Aorta (tissue), 5 donors: Measurements from ENCODE around the gene FRRS1L. TPM values are rescaled to one million over a fixed set of nuclear protein-coding genes. Genes with fewer than 3 reads are reported as not detected.
A peak's percentile ranks its signal among the peaks of the same experiment; 100 is the strongest.
"Not testable (repeated sequence)": the region's sequence is repeated elsewhere in the genome, so short reads cannot be mapped to it uniquely, and the experiment has no call there.

Experiments
- ATAC-seq: fragments of 200-7000 bp; cut with Tn5 transposase; one replicate; pipeline ENCODE4 v1.9.1; 2022; ENCODE audit warnings: moderate library complexity; ENCODE audit not compliant: low FRiP score
- DNase-seq, 2 donors: peaks; one replicate each; pipeline ENCODE4 v3.0.0-alpha.2; 2020
- H3K27ac ChIP-seq, 2 donors: one replicate each; pipeline ENCODE4 v1.5.1; 2013; ENCODE audit warnings: low read length in 2 of 2, mild to moderate bottlenecking in 2 of 2, moderate library complexity in 2 of 2, control low read depth in 1 of 2, inconsistent platforms in 1 of 2, low read depth in 1 of 2
- H3K27me3 ChIP-seq, 2 donors: one replicate each; pipeline ENCODE4 v1.6.1; 2013; ENCODE audit warnings: control low read depth in 1 of 2, low read length in 1 of 2, mild to moderate bottlenecking in 1 of 2, moderate library complexity in 1 of 2; ENCODE audit not compliant: insufficient read depth in 2 of 2, control insufficient read depth in 1 of 2
- H3K36me3 ChIP-seq, 2 donors: one replicate each; pipeline ENCODE4 v1.6.1; 2013; ENCODE audit warnings: control low read depth in 1 of 2, low read length in 1 of 2, mild to moderate bottlenecking in 1 of 2; ENCODE audit not compliant: insufficient read depth in 2 of 2, control insufficient read depth in 1 of 2
- H3K4me1 ChIP-seq, 2 donors: one replicate each; pipeline ENCODE4 v1.6.1; 2013; ENCODE audit warnings: low read length in 2 of 2, control low read depth in 1 of 2, mild to moderate bottlenecking in 1 of 2, moderate library complexity in 1 of 2; ENCODE audit not compliant: insufficient read depth in 2 of 2, control insufficient read depth in 1 of 2
- H3K4me3 ChIP-seq, 2 donors: one replicate each; pipeline ENCODE4 v1.5.1; 2013; ENCODE audit warnings: low read length in 2 of 2, control low read depth in 1 of 2, mild to moderate bottlenecking in 1 of 2
- H3K9me3 ChIP-seq: one replicate; pipeline ENCODE4 v1.6.1; 2013; ENCODE audit warnings: mild to moderate bottlenecking, low read length; ENCODE audit not compliant: control insufficient read depth
- WGBS, 2 donors: extraction: QIAGEN DNeasy Blood & Tissue Kit; methylation state at CpG; one replicate each; pipeline ENCODE4 v1.1.7; 2013; 5-methylcytosine and 5-hydroxymethylcytosine counted together
- intact Hi-C, 2 donors: fragments of 100-400 bp; cut with DNase I; formaldehyde crosslinking; loops; one replicate each; pipeline versions ENCODE4 v1.14.2 to v1.15.0; 2022
- polyA plus RNA-seq, 2 donors: library from polyadenylated mRNA; stranded (reverse); fragments of 200-250 nt; gene quantifications; one replicate each; pipeline ENCODE4 v1.2.3, GENCODE V29; 2013
- total RNA-seq, 2 donors: library from RNA; stranded (reverse); fragmentation: NEBNext Ultra II Directional; extraction: Animal tissue kit (Norgen Biotek cat#: 25700); gene quantifications; one replicate each; pipeline ENCODE4 v1.2.1, GENCODE V29; 2021
- donor health status: healthy with polysubstance abuse.
- donor health status: Bipolar disorder and iron deficiency.
- donor health status: DM: no; HTN: no; CAD: no.
- donor health status: DM: no; HTN: no; CAD: no.
- donor health status: DM: yes; HTN: yes; CAD: no.

Gene FRRS1L
- total and polyA plus RNA-seq, 4 donors: under 0.01 to 1.9 (median 0.29) TPM; not detected in 1

- no peaks in the 10 kb centered on the region for H3K4me1 ChIP-seq
- no peaks in the 10 kb centered on the region for H3K9me3 ChIP-seq
- no peaks in the 10 kb centered on the region for H3K27me3 ChIP-seq
- no peak overlapping the region for H3K27ac ChIP-seq
- H3K36me3 ChIP-seq: no peaks in the 10 kb centered on the region
- ATAC-seq (no peak), DNase-seq (no peak)
- WGBS, 2 donors: 83 to 85% methylated on average over 6 of the region's 6 CpGs
- no peak overlapping the region for H3K4me3 ChIP-seq
- intact Hi-C loops: no loop called here
Observed at GRCh38 chr9:109129470-109130197, 37.4 kb downstream of the FRRS1L start.

GRCh38 chr9:109126671-109127070 is 40.4 kb downstream of the FRRS1L start:
- H3K36me3 ChIP-seq, H3K27ac ChIP-seq, DNase-seq, ATAC-seq, H3K4me1 ChIP-seq, H3K4me3 ChIP-seq, H3K9me3 ChIP-seq, intact Hi-C loops, H3K27me3 ChIP-seq: not testable (repeated sequence)
- 71 to 78% methylated on average over 4 of the region's 4 CpGs for WGBS, 2 donors

GRCh38 chr9:109124121-109124520 is 42.9 kb downstream of the FRRS1L start:
- intact Hi-C loops: no loop called here
- ATAC-seq: no peak
- Histone ChIP-seq H3K27ac (no peak overlapping the region), H3K4me1 (no peaks in the 10 kb centered on the region), H3K4me3 (no peak overlapping the region), H3K27me3 (no peaks in the 10 kb centered on the region), H3K36me3 (no peaks in the 10 kb centered on the region), H3K9me3 (no peaks in the 10 kb centered on the region)
- 73 to 77% methylated on average over 2 of the region's 2 CpGs for WGBS, 2 donors
- no peak for DNase-seq

- H3K4me3 ChIP-seq: no peak overlapping the region
- no peaks in the 10 kb centered on the region for H3K36me3 ChIP-seq
- H3K27ac ChIP-seq: no peak overlapping the region
- intact Hi-C loops: no loop called here
- 79 to 85% methylated on average over 12 of the region's 12 CpGs for WGBS, 2 donors
- ATAC-seq: no peak
- no peak for DNase-seq
- H3K4me1 ChIP-seq: no peaks in the 10 kb centered on the region
- no peaks in the 10 kb centered on the region for H3K27me3 ChIP-seq
- no peaks in the 10 kb centered on the region for H3K9me3 ChIP-seq
Observed at GRCh38 chr9:109122726-109123621, 44.1 kb downstream of the FRRS1L start.

GRCh38 chr9:109121232-109121796 is 45.7 kb downstream of the FRRS1L start:
- no peak for ATAC-seq
- intact Hi-C loops: no loop called here

GRCh38 chr9:109120204-109120789 is 46.8 kb downstream of the FRRS1L start:
- 21 to 22% methylated on average over 13 of the region's 13 CpGs for WGBS, 2 donors
- no peaks in the 10 kb centered on the region for H3K36me3 ChIP-seq
- H3K4me1 ChIP-seq: peaks cover 0 to 6% of the 10 kb centered on the region in 2 donors
- no peak for ATAC-seq
- DNase-seq: no peak
- no peak overlapping the region for H3K4me3 ChIP-seq
- intact Hi-C loops: no loop called here
- no peaks in the 10 kb centered on the region for H3K27me3 ChIP-seq
- H3K9me3 ChIP-seq: no peaks in the 10 kb centered on the region
- H3K27ac ChIP-seq: no peak overlapping the region

More at GRCh38 chr9:109121232-109121796, 45.7 kb downstream of the FRRS1L start:
- Histone ChIP-seq H3K4me3 (no peak overlapping the region), H3K4me1 (peaks cover 0 to 6% of the 10 kb centered on the region in 2 donors), H3K9me3 (no peaks in the 10 kb centered on the region), H3K27me3 (no peaks in the 10 kb centered on the region), H3K36me3 (no peaks in the 10 kb centered on the region), H3K27ac (no peak overlapping the region)
- DNase-seq: no peak
- 75 to 77% methylated on average over 11 of the region's 11 CpGs for WGBS, 2 donors

- WGBS, 2 donors: 0% methylated on average over 72 to 88 of the region's 88 CpGs
- Histone ChIP-seq H3K9me3 (no peaks in the 10 kb centered on the region), H3K36me3 (no peaks in the 10 kb centered on the region), H3K27ac (peak within 1 kb of the TSS; percentile 62 to 71), H3K27me3 (no peaks in the 10 kb centered on the region), H3K4me3 (peak within 1 kb of the TSS; percentile 67 to 93), H3K4me1 (peaks cover under 1 to 6% of the 10 kb centered on the region in 2 donors)
- ATAC-seq (peak; percentile 98), DNase-seq (peak; percentile 98)
- intact Hi-C loops: loop anchor here in 1 of 2 donors (5.0 kb wide), 1 partner anchor 107 kb away; the partner anchor contains the start of gene CTNNAL1
Observed at GRCh38 chr9:109119439-109120203, 47.4 kb downstream of the FRRS1L start, which contains the start of gene TMEM245. Gene TMEM245 (minus strand): TSS chr9:109119947. CDS start chr9:109119913, 34 bp downstream.
